IPS-15b (cell line): Measurements from ENCODE around the gene TMEM95.
A peak's percentile ranks its signal among the peaks of the same experiment; 100 is the strongest.

Experiments
- H3K27me3 ChIP-seq: one replicate; pipeline ENCODE4 v1.6.1; 2013; ENCODE audit warnings: low read length; ENCODE audit not compliant: control insufficient read depth, insufficient read depth
- H3K36me3 ChIP-seq: one replicate; pipeline ENCODE4 v1.6.1; 2013; ENCODE audit warnings: low read length; ENCODE audit not compliant: control insufficient read depth, insufficient read depth
- H3K4me1 ChIP-seq: one replicate; pipeline ENCODE4 v1.6.1; 2013; ENCODE audit warnings: mild to moderate bottlenecking, low read length; ENCODE audit not compliant: control insufficient read depth, insufficient read depth
- H3K4me3 ChIP-seq: one replicate; pipeline ENCODE4 v1.5.1; 2013; ENCODE audit warnings: low read depth, low read length
- H3K9ac ChIP-seq: one replicate; pipeline ENCODE4 v1.6.1; 2013; ENCODE audit warnings: low read depth, mild to moderate bottlenecking, low read length
- H3K9me3 ChIP-seq: one replicate; pipeline ENCODE4 v1.6.1; 2013; ENCODE audit warnings: mild to moderate bottlenecking, low read length; ENCODE audit not compliant: control insufficient read depth, insufficient read depth

The TMEM95 gene

DNA sequence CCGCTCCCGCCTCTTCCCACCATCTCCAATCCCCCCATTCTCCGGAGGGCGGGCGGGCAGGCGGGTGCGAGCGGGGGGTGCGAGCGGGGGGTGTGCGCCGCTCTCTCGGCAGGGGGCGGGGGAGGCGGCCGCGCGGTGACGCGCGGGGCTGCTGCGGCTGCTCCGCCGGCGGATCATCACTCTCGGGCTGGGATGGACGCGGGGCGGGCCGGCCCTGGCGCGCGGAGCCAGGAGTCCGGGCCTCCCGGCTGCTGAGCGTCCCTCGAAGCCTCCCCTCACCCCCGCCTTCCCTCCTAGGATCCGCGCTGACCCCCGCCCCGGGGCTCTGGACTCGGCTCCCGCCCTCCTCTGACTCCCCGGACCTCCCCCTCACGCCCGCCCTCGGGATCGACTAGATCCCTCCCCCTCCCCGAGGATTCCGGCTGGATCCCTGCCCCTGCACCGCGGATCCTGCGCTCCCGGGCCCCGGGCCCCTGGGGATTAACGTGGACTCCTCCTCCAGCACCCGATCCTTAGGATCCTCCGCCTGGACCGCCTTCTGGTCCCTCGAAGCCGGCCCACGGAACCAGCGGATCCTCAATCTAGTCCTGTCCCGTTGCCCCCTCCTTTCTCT is 49.9 kb downstream of the TMEM95 start:
- Histone ChIP-seq H3K27me3 (peaks cover 7% of the 10 kb centered on the region), H3K36me3 (peaks cover 18% of the 10 kb centered on the region), H3K9me3 (no peaks in the 10 kb centered on the region), H3K9ac (peak overlapping the region; percentile 85), H3K4me3 (peak overlapping the region; percentile 88), H3K4me1 (peaks cover 7% of the 10 kb centered on the region)

GRCh38 chr17:7405350-7406234 is 50.6 kb downstream of the TMEM95 start:
- Histone ChIP-seq H3K4me1 (peaks cover 7% of the 10 kb centered on the region), H3K27me3 (peaks cover 7% of the 10 kb centered on the region), H3K4me3 (peak overlapping the region; percentile 88), H3K9ac (peak overlapping the region; percentile 85), H3K36me3 (peaks cover 23% of the 10 kb centered on the region), H3K9me3 (no peaks in the 10 kb centered on the region)

- Histone ChIP-seq H3K4me3 (peak overlapping the region; percentile 88), H3K9ac (no peak overlapping the region)
These were observed 51.4 kb downstream of the TMEM95 start for GRCh38 chr17:7406235-7406825.

More at GRCh38 chr17:7406235-7406825, 51.4 kb downstream of the TMEM95 start:
- H3K36me3 ChIP-seq: peaks cover 23% of the 10 kb centered on the region
- peaks cover 7% of the 10 kb centered on the region for H3K4me1 ChIP-seq
- peaks cover 7% of the 10 kb centered on the region for H3K27me3 ChIP-seq
- H3K9me3 ChIP-seq: no peaks in the 10 kb centered on the region
